GM23338 (cell line): ENCODE results near the gene BAAT. TPM values are rescaled to one million over a fixed set of nuclear protein-coding genes. Genes with fewer than 3 reads are reported as not detected.

Source experiments
- ATAC-seq: fragments of 200-7000 bp; cut with Tn5 transposase; 3 replicates; pipeline ENCODE4 v1.9.1; 2020
- DNase-seq: peaks from one replicate; pipeline ENCODE4 v3.0.0-alpha.2; 2015; ENCODE audit warnings: low spot score
- H2AFZ ChIP-seq: fragments of 200-600 bp; sonication (generic); 2 replicates; pipeline ENCODE4 v1.8.0; 2016; ENCODE audit warnings: antibody characterized with exemption, mild to moderate bottlenecking, moderate library complexity
- H3F3A ChIP-seq: fragments of 200-600 bp; sonication (generic); replicated peaks from 2 replicates; pipeline ENCODE4 v1.8.0; 2017; ENCODE audit warnings: antibody characterized with exemption, mixed run types, low read depth
- H3K27ac ChIP-seq: fragments of 200-600 bp; sonication (generic); 2 replicates; pipeline ENCODE4 v1.6.1; 2016; ENCODE audit warnings: low read depth
- H3K27me3 ChIP-seq: fragments of 200-600 bp; sonication (generic); 2 replicates; pipeline ENCODE4 v1.8.0; 2016; ENCODE audit warnings: mild to moderate bottlenecking, mixed run types, moderate library complexity; ENCODE audit not compliant: insufficient read depth
- H3K36me3 ChIP-seq: fragments of 200-600 bp; sonication (generic); 2 replicates; pipeline ENCODE4 v1.8.0; 2016; ENCODE audit warnings: mild to moderate bottlenecking; ENCODE audit not compliant: insufficient read depth
- H3K4me1 ChIP-seq: fragments of 200-600 bp; sonication (generic); 2 replicates; pipeline ENCODE4 v1.8.0; 2016; ENCODE audit warnings: mild to moderate bottlenecking, moderate library complexity; ENCODE audit not compliant: insufficient read depth
- H3K4me2 ChIP-seq: fragments of 200-600 bp; sonication (generic); 2 replicates; pipeline ENCODE4 v1.7.1; 2017; ENCODE audit warnings: mixed run types
- H3K4me3 ChIP-seq: fragments of 200-600 bp; sonication (generic); 2 replicates; pipeline ENCODE4 v1.6.1; 2016; ENCODE audit warnings: mixed run types
- H3K79me2 ChIP-seq: fragments of 200-600 bp; sonication (generic); replicated peaks from 2 replicates; pipeline ENCODE4 v1.8.0; 2017; ENCODE audit warnings: mild to moderate bottlenecking; ENCODE audit not compliant: insufficient read depth
- H3K9me2 ChIP-seq: fragments of 200-600 bp; sonication (generic); 2 replicates; pipeline ENCODE4 v1.8.0; 2017; ENCODE audit not compliant: insufficient read depth
- H4K20me1 ChIP-seq: fragments of 200-600 bp; sonication (generic); replicated peaks from 2 replicates; pipeline ENCODE4 v1.8.0; 2017; ENCODE audit warnings: mild to moderate bottlenecking; ENCODE audit not compliant: insufficient read depth
- H3K27ac Mint-ChIP-seq: 2 replicates; pipeline ENCODE4 v1.8.0; 2020; ENCODE audit warnings: inconsistent platforms, mild to moderate bottlenecking, moderate library complexity, mixed read lengths
- H3K27me3 Mint-ChIP-seq: 3 replicates; pipeline ENCODE4 v1.8.0; 2022; ENCODE audit warnings: low read depth, mild to moderate bottlenecking, moderate library complexity, mixed read lengths, inconsistent platforms; ENCODE audit not compliant: insufficient read depth, poor library complexity
- H3K36me3 Mint-ChIP-seq: 3 replicates; pipeline ENCODE4 v1.8.0; 2021; ENCODE audit warnings: low read depth, mild to moderate bottlenecking, inconsistent platforms, moderate library complexity, mixed read lengths
- H3K4me1 Mint-ChIP-seq: 3 replicates; pipeline ENCODE4 v1.8.0; 2020; ENCODE audit warnings: mild to moderate bottlenecking, inconsistent platforms, mixed read lengths
- H3K4me3 Mint-ChIP-seq: 3 replicates; pipeline ENCODE4 v1.8.0; 2021; ENCODE audit warnings: moderate library complexity, mild to moderate bottlenecking, inconsistent platforms, mixed read lengths
- H3K9me3 Mint-ChIP-seq: 3 replicates; pipeline ENCODE4 v1.8.0; 2020; ENCODE audit warnings: moderate library complexity, mild to moderate bottlenecking, inconsistent platforms, mixed read lengths
- CREB1 ChIP-seq: fragments of 250-450 bp; sonication (Bioruptor Pico); IDR thresholded peaks from 2 replicates; pipeline ENCODE4 v1.5.0; 2020; ENCODE audit warnings: low read depth, mild to moderate bottlenecking, moderate library complexity
- EZH2 ChIP-seq: fragments of 200-600 bp; sonication (generic); IDR thresholded peaks from one replicate; pipeline ENCODE4 v1.8.0; 2017; ENCODE audit warnings: antibody characterized with exemption, mild to moderate bottlenecking, low read depth; ENCODE audit not compliant: unreplicated experiment
- JUNB ChIP-seq: IDR thresholded peaks from one replicate; pipeline ENCODE4 v1.6.1; 2016; ENCODE audit warnings: antibody characterized with exemption; ENCODE audit not compliant: unreplicated experiment
- POLR2AphosphoS5 ChIP-seq: IDR thresholded peaks from 2 replicates; pipeline ENCODE4 v1.6.1; 2016; ENCODE audit warnings: antibody characterized with exemption, low read depth
- REST ChIP-seq: IDR thresholded peaks from one replicate; pipeline ENCODE4 v1.6.1; 2018; ENCODE audit warnings: antibody characterized with exemption; ENCODE audit not compliant: unreplicated experiment
- STAT1 ChIP-seq: IDR thresholded peaks from one replicate; pipeline ENCODE4 v1.6.1; 2016; ENCODE audit warnings: antibody characterized with exemption; ENCODE audit not compliant: unreplicated experiment
- ZNF331 ChIP-seq: fragments of 250-450 bp; sonication (Bioruptor Pico); IDR thresholded peaks from 2 replicates; pipeline ENCODE4 v1.5.0; 2020; ENCODE audit warnings: low read depth, mild to moderate bottlenecking, moderate library complexity
- ZNF462 ChIP-seq: fragments of 250-450 bp; sonication (Bioruptor Pico); IDR thresholded peaks from 2 replicates; pipeline ENCODE4 v1.5.0; 2020; ENCODE audit warnings: mild to moderate bottlenecking, moderate library complexity
- polyA plus RNA-seq: library from polyadenylated mRNA; unstranded; fragments of >200 nt; fragmentation: Nextera tagmentation; extraction: Ambion mirVana; gene quantifications from 2 replicates; pipeline ENCODE4 v1.2.1, GENCODE V29; 2016
- total RNA-seq: library from RNA; depleted of rRNA; stranded (reverse); fragments of >200 nt; shearing (Covaris generic); gene quantifications from 2 replicates; pipeline ENCODE4 v1.2.3, GENCODE V29; 2014

Gene BAAT
- total and polyA plus RNA-seq, 2 experiments from 2014 or later: 0.08 to 0.14 TPM

- H3K27me3 Mint-ChIP-seq: peaks cover 2% of the 10 kb centered on the region
- no peak overlapping the region for H2AFZ ChIP-seq
- DNase-seq (no peak), ATAC-seq (no peak)
- H4K20me1 ChIP-seq: no peaks in the 10 kb centered on the region
- peaks cover 8% of the 10 kb centered on the region for H3K9me3 Mint-ChIP-seq
- H3K4me1 Mint-ChIP-seq: peaks cover 19% of the 10 kb centered on the region
- H3K36me3 ChIP-seq: no peaks in the 10 kb centered on the region
- no peak for TF ChIP-seq CREB1 (CRISPR knock-in tag)
- no peak for TF ChIP-seq JUNB
- TF ChIP-seq EZH2: no peak
- TF ChIP-seq REST: no peak
- no peaks in the 10 kb centered on the region for H3F3A ChIP-seq
- H3K4me3 ChIP-seq: no peak overlapping the region
- no peak overlapping the region for H3K4me2 ChIP-seq
- H3K4me3 Mint-ChIP-seq: no peak overlapping the region
- H3K79me2 ChIP-seq: no peaks in the 10 kb centered on the region
- no peak overlapping the region for H3K27ac ChIP-seq
- peaks cover 7% of the 10 kb centered on the region; the same call in 2 of the 3 replicates for H3K36me3 Mint-ChIP-seq
- peaks cover 10% of the 10 kb centered on the region; the same call in 1 of the 2 replicates for H3K4me1 ChIP-seq
- H3K9me2 ChIP-seq: no peaks in the 10 kb centered on the region
- H3K27ac Mint-ChIP-seq: no peak overlapping the region
- no peaks in the 10 kb centered on the region for H3K27me3 ChIP-seq
Measured at GRCh38 chr9:101323129-101323528, 61.7 kb downstream of the BAAT start.

- Histone ChIP-seq H3F3A (no peaks in the 10 kb centered on the region), H3K79me2 (no peaks in the 10 kb centered on the region), H3K4me3 (no peak overlapping the region), H3K4me2 (no peak overlapping the region), H3K36me3 (no peaks in the 10 kb centered on the region), H3K27ac (no peak overlapping the region), H3K27me3 (no peaks in the 10 kb centered on the region), H3K4me1 (no peaks in the 10 kb centered on the region), H4K20me1 (no peaks in the 10 kb centered on the region), H3K9me2 (no peaks in the 10 kb centered on the region), H2AFZ (no peak overlapping the region)
- no peaks in the 10 kb centered on the region for H3K4me1 Mint-ChIP-seq
- no peak overlapping the region for H3K27ac Mint-ChIP-seq
- peaks cover 2% of the 10 kb centered on the region for H3K27me3 Mint-ChIP-seq
- H3K9me3 Mint-ChIP-seq: no peaks in the 10 kb centered on the region
- no peaks in the 10 kb centered on the region; the same call in 2 of the 3 replicates for H3K36me3 Mint-ChIP-seq
- ATAC-seq (no peak), DNase-seq (no peak)
- no peak overlapping the region for H3K4me3 Mint-ChIP-seq
- no peak for TF ChIP-seq CREB1 (CRISPR knock-in tag)
- TF ChIP-seq STAT1: no peak
- TF ChIP-seq POLR2AphosphoS5: no peak
- no peak for TF ChIP-seq EZH2
- TF ChIP-seq ZNF462: no peak
- no peak for TF ChIP-seq REST
- no peak for TF ChIP-seq ZNF331 (CRISPR knock-in tag)
Measured at GRCh38 chr9:101317735-101318134, 67.1 kb downstream of the BAAT start.
